HEK293 (cell line): Measurements from ENCODE around the gene SLC22A3.

Experiments
- CTCF ChIA-PET: fragments of 350-600 bp; formaldehyde crosslinking; extraction: SDS; loops from one replicate; lab custom pipeline; 2021; ENCODE audit warnings: antibody characterized with exemption; lab: Yijun Ruan, JAX
- POLR2A ChIA-PET: fragments of 300-600 bp; formaldehyde crosslinking; extraction: SDS; loops from one replicate; lab custom pipeline; 2020; ENCODE audit warnings: antibody characterized with exemption, inconsistent platforms; lab: Yijun Ruan, JAX
- H3K27ac ChIP-seq: fragments of 200-500 bp; sonication (Bioruptor generic); 2 replicates; pipeline ENCODE4 v1.5.1; 2014; ENCODE audit warnings: low read depth, low read length, control low read depth, inconsistent platforms; ENCODE audit errors: extremely low read depth
- H3K36me3 ChIP-seq, 2 experiments: fragments of 200-500 bp in 1 of 2; sonication (Bioruptor generic) in 1 of 2; 1 replicate in 1 of 2; 2 replicates in 1 of 2; pipeline ENCODE4 v1.5.1; 2014 to 2017; ENCODE audit warnings: inconsistent platforms in 2 of 2, low read length in 2 of 2; ENCODE audit not compliant: control insufficient read depth in 2 of 2, insufficient read depth in 1 of 2
- H3K4me1 ChIP-seq: fragments of 200-500 bp; sonication (Bioruptor generic); 2 replicates; pipeline ENCODE4 v1.5.1; 2014; ENCODE audit warnings: mild to moderate bottlenecking, low read length, inconsistent platforms; ENCODE audit not compliant: control insufficient read depth, insufficient read depth
- H3K4me3 ChIP-seq: 2 replicates; pipeline ENCODE4 v1.5.1; 2011; ENCODE audit warnings: low read depth, mild to moderate bottlenecking, control low read depth, low read length, moderate library complexity
- H3K9me3 ChIP-seq: fragments of 200-500 bp; sonication (Bioruptor generic); 2 replicates; pipeline ENCODE4 v1.5.1; 2014; ENCODE audit warnings: low read depth, low read length, inconsistent platforms; ENCODE audit not compliant: control insufficient read depth, insufficient read depth
- ELK4 ChIP-seq: IDR thresholded peaks from 2 replicates; pipeline ENCODE4 v1.6.1; 2011; ENCODE audit warnings: mild to moderate bottlenecking, low read depth, low read length, borderline replicate concordance
- KLF17 ChIP-seq: fragments of 450-650 bp; formaldehyde crosslinking; IDR thresholded peaks from 2 replicates; pipeline ENCODE4 v1.5.1; 2016; ENCODE audit warnings: missing biosample characterization, missing genetic modification characterization
- MYNN ChIP-seq: fragments of 450-650 bp; formaldehyde crosslinking; IDR thresholded peaks from 2 replicates; pipeline ENCODE4 v1.5.1; 2016; ENCODE audit warnings: missing biosample characterization, missing genetic modification characterization, borderline replicate concordance
- SCRT2 ChIP-seq: fragments of 450-650 bp; formaldehyde crosslinking; IDR thresholded peaks from 2 replicates; pipeline ENCODE4 v1.5.1; 2016; ENCODE audit warnings: missing biosample characterization, missing genetic modification characterization
- TSHZ1 ChIP-seq: fragments of 450-650 bp; formaldehyde crosslinking; IDR thresholded peaks from 2 replicates; pipeline ENCODE4 v1.5.1; 2016; ENCODE audit warnings: missing biosample characterization, missing genetic modification characterization, borderline replicate concordance
- ZNF114 ChIP-seq: fragments of 450-650 bp; formaldehyde crosslinking; IDR thresholded peaks from 2 replicates; pipeline ENCODE4 v1.5.0; 2017; ENCODE audit warnings: missing biosample characterization, missing genetic modification characterization
- ZNF169 ChIP-seq: fragments of 450-650 bp; formaldehyde crosslinking; IDR thresholded peaks from 2 replicates; pipeline ENCODE4 v1.5.1; 2016; ENCODE audit warnings: missing biosample characterization, missing genetic modification characterization
- ZNF174 ChIP-seq: fragments of 450-650 bp; formaldehyde crosslinking; IDR thresholded peaks from 2 replicates; pipeline ENCODE4 v1.5.0; 2017; ENCODE audit warnings: missing biosample characterization, mild to moderate bottlenecking, missing genetic modification characterization
- ZNF184 ChIP-seq: fragments of 450-650 bp; IDR thresholded peaks from 2 replicates; pipeline ENCODE4 v1.5.1; 2018; ENCODE audit warnings: missing biosample characterization, mild to moderate bottlenecking, missing genetic modification characterization
- ZNF202 ChIP-seq: fragments of 450-650 bp; formaldehyde crosslinking; IDR thresholded peaks from 2 replicates; pipeline ENCODE4 v1.5.1; 2016; ENCODE audit warnings: missing biosample characterization, missing genetic modification characterization, borderline replicate concordance
- ZNF223 ChIP-seq: fragments of 450-650 bp; formaldehyde crosslinking; IDR thresholded peaks from 2 replicates; pipeline ENCODE4 v1.5.1; 2016; ENCODE audit warnings: missing biosample characterization, missing genetic modification characterization
- ZNF26 ChIP-seq: fragments of 450-650 bp; formaldehyde crosslinking; IDR thresholded peaks from 2 replicates; pipeline ENCODE4 v1.5.1; 2016; ENCODE audit warnings: missing biosample characterization, missing genetic modification characterization
- ZNF548 ChIP-seq: fragments of 450-650 bp; formaldehyde crosslinking; IDR thresholded peaks from 2 replicates; pipeline ENCODE4 v1.5.1; 2016; ENCODE audit warnings: missing biosample characterization, missing genetic modification characterization
- ZNF571 ChIP-seq: fragments of 450-650 bp; formaldehyde crosslinking; IDR thresholded peaks from 2 replicates; pipeline ENCODE4 v1.5.0; 2017; ENCODE audit warnings: missing biosample characterization, missing genetic modification characterization
- ZNF621 ChIP-seq: fragments of 450-650 bp; formaldehyde crosslinking; IDR thresholded peaks from 2 replicates; pipeline ENCODE4 v1.5.1; 2017; ENCODE audit warnings: missing biosample characterization, missing genetic modification characterization
- ZNF629 ChIP-seq: fragments of 450-650 bp; formaldehyde crosslinking; IDR thresholded peaks from 2 replicates; pipeline ENCODE4 v1.5.1; 2017; ENCODE audit warnings: missing biosample characterization, missing genetic modification characterization
- ZNF658 ChIP-seq: fragments of 450-650 bp; formaldehyde crosslinking; IDR thresholded peaks from 2 replicates; pipeline ENCODE4; 2016; ENCODE audit warnings: missing biosample characterization, missing genetic modification characterization
- ZNF704 ChIP-seq: fragments of 450-650 bp; formaldehyde crosslinking; IDR thresholded peaks from 2 replicates; pipeline ENCODE4 v1.5.1; 2016; ENCODE audit warnings: missing biosample characterization, missing genetic modification characterization

SLC22A3 gene

GRCh38 chr6:160395187-160395586 is 47.0 kb downstream of the SLC22A3 start:
- peaks cover 3% of the 10 kb centered on the region; the same call in 1 of the 2 replicates for H3K4me1 ChIP-seq
- POLR2A ChIA-PET: no interaction called here
- TF ChIP-seq ZNF621 (tag by site-specific recombination) (no peak), ZNF174 (tag by site-specific recombination) (no peak), ZNF704 (tag by site-specific recombination) (no peak), ELK4 (no peak), ZNF658 (tag by site-specific recombination) (no peak), MYNN (tag by site-specific recombination) (no peak), ZNF26 (tag by site-specific recombination) (no peak), TSHZ1 (tag by site-specific recombination) (no peak), ZNF169 (tag by site-specific recombination) (no peak), ZNF571 (tag by site-specific recombination) (no peak), ZNF629 (no peak), ZNF114 (tag by site-specific recombination) (no peak), SCRT2 (no peak), ZNF548 (no peak), ZNF223 (tag by site-specific recombination) (no peak), KLF17 (tag by site-specific recombination) (no peak), ZNF184 (tag by site-specific recombination) (no peak)
- H3K36me3 ChIP-seq: no peaks in the 10 kb centered on the region
- no peak overlapping the region for H3K27ac ChIP-seq
- H3K4me3 ChIP-seq: no peak overlapping the region
- H3K9me3 ChIP-seq: no peaks in the 10 kb centered on the region
- CTCF ChIA-PET: no interaction called here

GRCh38 chr6:160396292-160396691 is 48.1 kb downstream of the SLC22A3 start:
- TF ChIP-seq ZNF202 (tag by site-specific recombination): no peak
- Histone ChIP-seq H3K27ac (no peak overlapping the region), H3K9me3 (no peaks in the 10 kb centered on the region; the same call in 1 of the 2 replicates), H3K4me3 (no peak overlapping the region), H3K36me3 (no peaks in the 10 kb centered on the region), H3K4me1 (no peaks in the 10 kb centered on the region)
- ChIA-PET CTCF (no interaction called here), POLR2A (no interaction called here)
